Neural progenitor cell (in vitro differentiated cells): ENCODE results near the gene WDR64. TPM values are rescaled to one million over a fixed set of nuclear protein-coding genes. Genes with fewer than 3 reads are reported as not detected.
A peak's percentile ranks its signal among the peaks of the same experiment; 100 is the strongest.

Source experiments
- DNase-seq: peaks from one replicate; pipeline ENCODE4 v3.0.0-alpha.2; 2016; ENCODE audit warnings: low spot score
- H2AFZ ChIP-seq: fragments of 200-600 bp; sonication (generic); replicated peaks from 2 replicates; pipeline ENCODE4 v1.6.1; 2016; ENCODE audit warnings: antibody characterized with exemption
- H3F3A ChIP-seq: fragments of 200-600 bp; sonication (generic); 2 replicates; pipeline ENCODE4 v1.6.1; 2016; ENCODE audit warnings: antibody characterized with exemption, low read depth
- H3K27ac ChIP-seq: fragments of 200-600 bp; sonication (generic); 2 replicates; pipeline ENCODE4 v1.5.1; 2016; ENCODE audit warnings: mild to moderate bottlenecking
- H3K27me3 ChIP-seq: fragments of 200-600 bp; sonication (generic); 2 replicates; pipeline ENCODE4 v1.6.1; 2016; ENCODE audit warnings: mild to moderate bottlenecking, moderate library complexity
- H3K36me3 ChIP-seq: fragments of 200-600 bp; sonication (generic); 2 replicates; pipeline ENCODE4 v1.5.1; 2016
- H3K4me1 ChIP-seq: fragments of 200-600 bp; sonication (generic); 2 replicates; pipeline ENCODE4 v1.6.1; 2016; ENCODE audit warnings: mixed run types
- H3K4me2 ChIP-seq: fragments of 200-600 bp; sonication (generic); 2 replicates; pipeline ENCODE4 v1.6.1; 2016
- H3K4me3 ChIP-seq: fragments of 200-600 bp; sonication (generic); 2 replicates; pipeline ENCODE4 v1.5.1; 2016
- H3K79me2 ChIP-seq: fragments of 200-600 bp; sonication (generic); 2 replicates; pipeline ENCODE4 v1.6.1; 2016; ENCODE audit warnings: low read depth
- H3K9ac ChIP-seq: fragments of 200-600 bp; sonication (generic); 2 replicates; pipeline ENCODE4 v1.6.1; 2016
- H3K9me3 ChIP-seq: fragments of 200-600 bp; sonication (generic); 2 replicates; pipeline ENCODE4 v1.5.1; 2016; ENCODE audit warnings: low read depth
- H4K20me1 ChIP-seq: fragments of 200-600 bp; sonication (generic); 2 replicates; pipeline ENCODE4 v1.6.1; 2016; ENCODE audit warnings: low read depth
- H3K27ac Mint-ChIP-seq: 3 replicates; pipeline ENCODE4 v1.8.0; 2021; ENCODE audit warnings: mixed read lengths
- H3K27me3 Mint-ChIP-seq: 2 replicates; pipeline ENCODE4 v1.8.0; 2022; ENCODE audit warnings: low read depth, mild to moderate bottlenecking, inconsistent platforms, moderate library complexity, mixed read lengths; ENCODE audit not compliant: insufficient read depth
- H3K36me3 Mint-ChIP-seq: 3 replicates; pipeline ENCODE4 v1.8.0; 2021; ENCODE audit warnings: mixed read lengths
- H3K4me1 Mint-ChIP-seq: 3 replicates; pipeline ENCODE4 v1.8.0; 2021; ENCODE audit warnings: mixed read lengths
- H3K4me3 Mint-ChIP-seq: 3 replicates; pipeline ENCODE4 v1.8.0; 2021; ENCODE audit warnings: mild to moderate bottlenecking, moderate library complexity, mixed read lengths
- H3K9me3 Mint-ChIP-seq: 3 replicates; pipeline ENCODE4 v1.8.0; 2020; ENCODE audit warnings: mixed read lengths
- CTCF ChIP-seq: fragments of 200-600 bp; sonication (generic); IDR thresholded peaks from 2 replicates; pipeline ENCODE4 v1.5.1; 2017; ENCODE audit warnings: antibody characterized with exemption, mild to moderate bottlenecking
- EZH2 ChIP-seq: fragments of 200-600 bp; sonication (generic); IDR thresholded peaks from 2 replicates; pipeline ENCODE4 v1.6.1; 2017; ENCODE audit warnings: antibody characterized with exemption, mild to moderate bottlenecking, moderate library complexity
- EZH2phosphoT487 ChIP-seq: fragments of 200-600 bp; sonication (generic); IDR thresholded peaks from 2 replicates; pipeline ENCODE4 v1.6.1; 2017; ENCODE audit warnings: antibody characterized with exemption
- total RNA-seq: library from RNA; depleted of rRNA; stranded (reverse); fragments of >200 nt; gene quantifications from 2 replicates; pipeline ENCODE4 v1.2.3, GENCODE V29; 2015; ENCODE audit warnings: low replicate concordance

Gene WDR64
- total RNA-seq, 1 donor from 2014 or later = not detected

GRCh38 chr1:241688940-241689368 lies 36.9 kb downstream of the WDR64 start:
- no peak for DNase-seq
- no peak overlapping the region for H3K4me2 ChIP-seq
- no peaks in the 10 kb centered on the region for H3K36me3 Mint-ChIP-seq
- no peaks in the 10 kb centered on the region for H3F3A ChIP-seq
- peak overlapping the region; percentile 33 for H2AFZ ChIP-seq
- H3K9me3 ChIP-seq = no peaks in the 10 kb centered on the region
- H3K4me3 Mint-ChIP-seq = no peak overlapping the region
- no peaks in the 10 kb centered on the region for H4K20me1 ChIP-seq
- H3K79me2 ChIP-seq = no peaks in the 10 kb centered on the region
- H3K27ac ChIP-seq = no peak overlapping the region
- H3K4me1 ChIP-seq = no peaks in the 10 kb centered on the region
- H3K27ac Mint-ChIP-seq = no peak overlapping the region
- H3K27me3 Mint-ChIP-seq = peaks cover 2% of the 10 kb centered on the region
- H3K9ac ChIP-seq = no peak overlapping the region
- no peak overlapping the region for H3K4me3 ChIP-seq
- H3K9me3 Mint-ChIP-seq = no peaks in the 10 kb centered on the region
- TF ChIP-seq EZH2 (no peak), CTCF (no peak), EZH2phosphoT487 (no peak)
- no peaks in the 10 kb centered on the region for H3K27me3 ChIP-seq
- no peaks in the 10 kb centered on the region for H3K4me1 Mint-ChIP-seq
- H3K36me3 ChIP-seq = no peaks in the 10 kb centered on the region

- Histone ChIP-seq H3K27me3 (no peaks in the 10 kb centered on the region), H3K4me1 (no peaks in the 10 kb centered on the region), H3K79me2 (no peaks in the 10 kb centered on the region), H3K4me3 (no peak overlapping the region), H3F3A (no peaks in the 10 kb centered on the region), H3K36me3 (no peaks in the 10 kb centered on the region), H3K27ac (no peak overlapping the region), H3K9ac (no peak overlapping the region), H4K20me1 (no peaks in the 10 kb centered on the region), H3K4me2 (no peak overlapping the region), H3K9me3 (no peaks in the 10 kb centered on the region), H2AFZ (no peak overlapping the region)
- no peaks in the 10 kb centered on the region for H3K4me1 Mint-ChIP-seq
- H3K27ac Mint-ChIP-seq = no peak overlapping the region
- H3K27me3 Mint-ChIP-seq = peaks cover 2% of the 10 kb centered on the region
- no peak overlapping the region for H3K4me3 Mint-ChIP-seq
- DNase-seq = no peak
- no peaks in the 10 kb centered on the region for H3K36me3 Mint-ChIP-seq
- H3K9me3 Mint-ChIP-seq = no peaks in the 10 kb centered on the region
- TF ChIP-seq CTCF = no peak
- no peak for TF ChIP-seq EZH2phosphoT487
- TF ChIP-seq EZH2 = no peak
These were observed 43.4 kb downstream of the WDR64 start for GRCh38 chr1:241695246-241696171.

- no peaks in the 10 kb centered on the region for H3K4me1 Mint-ChIP-seq
- no peaks in the 10 kb centered on the region for H3K36me3 Mint-ChIP-seq
- H3K9me3 Mint-ChIP-seq = no peaks in the 10 kb centered on the region
- Histone ChIP-seq H3K4me2 (no peak overlapping the region), H3K27ac (no peak overlapping the region), H3K27me3 (no peaks in the 10 kb centered on the region), H3K4me3 (no peak overlapping the region), H3K4me1 (no peaks in the 10 kb centered on the region), H3K36me3 (no peaks in the 10 kb centered on the region), H4K20me1 (no peaks in the 10 kb centered on the region), H3K79me2 (no peaks in the 10 kb centered on the region), H3K9me3 (no peaks in the 10 kb centered on the region), H3K9ac (no peak overlapping the region), H3F3A (no peaks in the 10 kb centered on the region), H2AFZ (no peak overlapping the region)
- H3K4me3 Mint-ChIP-seq = no peak overlapping the region
- H3K27me3 Mint-ChIP-seq = no peaks in the 10 kb centered on the region
- TF ChIP-seq EZH2 = no peak
- TF ChIP-seq CTCF = no peak
- H3K27ac Mint-ChIP-seq = no peak overlapping the region
- no peak for DNase-seq
These were observed 44.2 kb downstream of the WDR64 start for GRCh38 chr1:241696172-241696814.
